ENCODE data around the gene MYRF. TPM values are rescaled to one million over a fixed set of nuclear protein-coding genes. Genes with fewer than 3 reads are reported as not detected.
A peak's percentile ranks its signal among the peaks of the same experiment; 100 is the strongest.

Gene MYRF
- total and polyA plus RNA-seq, 9 of the 15 experiments (the other 6 are each of a cell fraction or from before 2014, with no cell fraction given) = 2.3 to 25.8 (median 7.1) TPM

GRCh38 chr11:61793083-61793828 is 40.8 kb downstream of the MYRF start (continued):
- TF ChIP-seq USF2 (CRISPR knock-in tag; IDR thresholded peaks at IDR 0.05) (no peak), KAT8 (IDR thresholded peaks at IDR 0.05; ENCODE audit: low read depth) (no peak), DACH1 (IDR thresholded peaks at IDR 0.05; ENCODE audit: partially characterized antibody) (peak; percentile 97), BCL6 (CRISPR knock-in tag; IDR thresholded peaks at IDR 0.05) (no peak), JUND (IDR thresholded peaks at IDR 0.05; ENCODE audit: borderline replicate concordance, low read depth, low read length) (no peak), JUND (tag; IDR thresholded peaks at IDR 0.05; ENCODE audit: borderline replicate concordance, low read depth, low read length) (0 out of 3 replicates have a peak, but pooled peaks have one; percentile 2), ZNF316 (IDR thresholded peaks at IDR 0.05) (no peak), PTBP1 (IDR thresholded peaks at IDR 0.05; ENCODE audit: low read depth, low read length) (no peak)
- TF ChIP-seq, protein P1, sequence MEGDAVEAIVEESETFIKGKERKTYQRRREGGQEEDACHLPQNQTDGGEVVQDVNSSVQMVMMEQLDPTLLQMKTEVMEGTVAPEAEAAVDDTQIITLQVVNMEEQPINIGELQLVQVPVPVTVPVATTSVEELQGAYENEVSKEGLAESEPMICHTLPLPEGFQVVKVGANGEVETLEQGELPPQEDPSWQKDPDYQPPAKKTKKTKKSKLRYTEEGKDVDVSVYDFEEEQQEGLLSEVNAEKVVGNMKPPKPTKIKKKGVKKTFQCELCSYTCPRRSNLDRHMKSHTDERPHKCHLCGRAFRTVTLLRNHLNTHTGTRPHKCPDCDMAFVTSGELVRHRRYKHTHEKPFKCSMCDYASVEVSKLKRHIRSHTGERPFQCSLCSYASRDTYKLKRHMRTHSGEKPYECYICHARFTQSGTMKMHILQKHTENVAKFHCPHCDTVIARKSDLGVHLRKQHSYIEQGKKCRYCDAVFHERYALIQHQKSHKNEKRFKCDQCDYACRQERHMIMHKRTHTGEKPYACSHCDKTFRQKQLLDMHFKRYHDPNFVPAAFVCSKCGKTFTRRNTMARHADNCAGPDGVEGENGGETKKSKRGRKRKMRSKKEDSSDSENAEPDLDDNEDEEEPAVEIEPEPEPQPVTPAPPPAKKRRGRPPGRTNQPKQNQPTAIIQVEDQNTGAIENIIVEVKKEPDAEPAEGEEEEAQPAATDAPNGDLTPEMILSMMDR (IDR thresholded peaks at IDR 0.05 in 2 of 3, conservative IDR thresholded peaks at IDR 0.05 in 1 of 3; ENCODE audit: insufficient read depth in 2 of 3, low read depth in 1 of 3, low read length in 3 of 3) = no peak
- TF ChIP-seq, protein P2, sequence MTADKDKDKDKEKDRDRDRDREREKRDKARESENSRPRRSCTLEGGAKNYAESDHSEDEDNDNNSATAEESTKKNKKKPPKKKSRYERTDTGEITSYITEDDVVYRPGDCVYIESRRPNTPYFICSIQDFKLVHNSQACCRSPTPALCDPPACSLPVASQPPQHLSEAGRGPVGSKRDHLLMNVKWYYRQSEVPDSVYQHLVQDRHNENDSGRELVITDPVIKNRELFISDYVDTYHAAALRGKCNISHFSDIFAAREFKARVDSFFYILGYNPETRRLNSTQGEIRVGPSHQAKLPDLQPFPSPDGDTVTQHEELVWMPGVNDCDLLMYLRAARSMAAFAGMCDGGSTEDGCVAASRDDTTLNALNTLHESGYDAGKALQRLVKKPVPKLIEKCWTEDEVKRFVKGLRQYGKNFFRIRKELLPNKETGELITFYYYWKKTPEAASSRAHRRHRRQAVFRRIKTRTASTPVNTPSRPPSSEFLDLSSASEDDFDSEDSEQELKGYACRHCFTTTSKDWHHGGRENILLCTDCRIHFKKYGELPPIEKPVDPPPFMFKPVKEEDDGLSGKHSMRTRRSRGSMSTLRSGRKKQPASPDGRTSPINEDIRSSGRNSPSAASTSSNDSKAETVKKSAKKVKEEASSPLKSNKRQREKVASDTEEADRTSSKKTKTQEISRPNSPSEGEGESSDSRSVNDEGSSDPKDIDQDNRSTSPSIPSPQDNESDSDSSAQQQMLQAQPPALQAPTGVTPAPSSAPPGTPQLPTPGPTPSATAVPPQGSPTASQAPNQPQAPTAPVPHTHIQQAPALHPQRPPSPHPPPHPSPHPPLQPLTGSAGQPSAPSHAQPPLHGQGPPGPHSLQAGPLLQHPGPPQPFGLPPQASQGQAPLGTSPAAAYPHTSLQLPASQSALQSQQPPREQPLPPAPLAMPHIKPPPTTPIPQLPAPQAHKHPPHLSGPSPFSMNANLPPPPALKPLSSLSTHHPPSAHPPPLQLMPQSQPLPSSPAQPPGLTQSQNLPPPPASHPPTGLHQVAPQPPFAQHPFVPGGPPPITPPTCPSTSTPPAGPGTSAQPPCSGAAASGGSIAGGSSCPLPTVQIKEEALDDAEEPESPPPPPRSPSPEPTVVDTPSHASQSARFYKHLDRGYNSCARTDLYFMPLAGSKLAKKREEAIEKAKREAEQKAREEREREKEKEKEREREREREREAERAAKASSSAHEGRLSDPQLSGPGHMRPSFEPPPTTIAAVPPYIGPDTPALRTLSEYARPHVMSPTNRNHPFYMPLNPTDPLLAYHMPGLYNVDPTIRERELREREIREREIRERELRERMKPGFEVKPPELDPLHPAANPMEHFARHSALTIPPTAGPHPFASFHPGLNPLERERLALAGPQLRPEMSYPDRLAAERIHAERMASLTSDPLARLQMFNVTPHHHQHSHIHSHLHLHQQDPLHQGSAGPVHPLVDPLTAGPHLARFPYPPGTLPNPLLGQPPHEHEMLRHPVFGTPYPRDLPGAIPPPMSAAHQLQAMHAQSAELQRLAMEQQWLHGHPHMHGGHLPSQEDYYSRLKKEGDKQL (CRISPR knock-in tag; IDR thresholded peaks at IDR 0.05; ENCODE audit: borderline replicate concordance) = no peak
- TF ChIP-seq, protein P3, sequence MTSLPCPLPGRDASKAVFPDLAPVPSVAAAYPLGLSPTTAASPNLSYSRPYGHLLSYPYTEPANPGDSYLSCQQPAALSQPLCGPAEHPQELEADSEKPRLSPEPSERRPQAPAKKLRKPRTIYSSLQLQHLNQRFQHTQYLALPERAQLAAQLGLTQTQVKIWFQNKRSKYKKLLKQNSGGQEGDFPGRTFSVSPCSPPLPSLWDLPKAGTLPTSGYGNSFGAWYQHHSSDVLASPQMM (CRISPR knock-in tag; IDR thresholded peaks at IDR 0.05) = no peak

Data from K562 (cell line).